ENCODE data around the gene RPL3. TPM values are rescaled to one million over a fixed set of nuclear protein-coding genes. Genes with fewer than 3 reads are reported as not detected.

RPL3 gene
- total and polyA plus RNA-seq, 2 of the 4 experiments (the other 2 are of a cell fraction) = 2,871 to 3,312 TPM

DNA sequence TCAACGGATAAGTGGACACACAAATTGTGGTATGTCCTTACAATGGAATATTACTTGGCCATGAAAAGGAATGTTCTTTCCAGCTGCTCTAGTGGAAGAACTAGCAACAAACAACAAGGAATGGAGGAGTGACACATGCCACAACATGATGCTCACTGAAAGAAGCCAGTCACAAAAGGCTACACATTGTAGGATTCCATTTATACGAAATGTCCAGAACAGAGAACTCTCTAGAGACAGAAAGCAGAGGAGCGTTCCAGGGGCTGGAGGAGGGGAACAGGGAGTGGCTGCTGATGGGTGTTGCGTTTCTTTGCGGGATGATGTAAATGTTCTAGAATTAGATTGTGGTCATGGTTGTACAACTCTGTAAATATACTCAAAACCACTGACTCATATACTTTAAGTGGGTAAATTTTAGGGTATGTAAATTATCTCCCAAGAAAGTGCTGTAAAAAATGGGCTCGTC lies 42.2 kb downstream of the RPL3 start:
- no CpG with 5 or more reads among the region's 6 CpGs for WGBS, 2 experiments (ENCODE audit: extremely low coverage in 2 of 2, insufficient read length in 1 of 2)
- Histone ChIP-seq H4K91ac (ENCODE audit: insufficient read depth, low read depth, low read length) (peak overlapping the region; percentile 43; the same call in 1 of the 2 replicates), H4K20me1 (ENCODE audit: insufficient read depth, low read length) (peaks cover 8% of the 10 kb centered on the region), H4K5ac (ENCODE audit: low read depth, low read length) (no peak overlapping the region), H2BK15ac (ENCODE audit: low read depth, low read length) (peak overlapping the region; percentile 89; the same call in 1 of the 3 replicates), H2BK20ac (ENCODE audit: low read depth, low read length) (peak overlapping the region; percentile 93), H2BK5ac (ENCODE audit: low read depth, low read length, poor library complexity, severe bottlenecking) (peak overlapping the region; percentile 65), H2AK5ac (ENCODE audit: low read depth, low read length) (peak overlapping the region; percentile 95; the same call in 1 of the 2 replicates), H3K14ac (replicated peaks; ENCODE audit: low read depth, low read length) (peak overlapping the region; percentile 88), H4K8ac (ENCODE audit: low read depth in 2 of 2, low read length in 2 of 2) (peak overlapping the region; percentile 15 to 79; a peak in 2 of 4 replicates), H3K79me1 (ENCODE audit: low read depth in 1 of 2, low read length in 2 of 2) (peaks cover 0 to 9% of the 10 kb centered on the region in 2 experiments; a peak in 1 of 4 replicates), H3K4me3 (ENCODE audit: insufficient read depth, low read depth, low read length) (no peak overlapping the region), H3K18ac (ENCODE audit: low read depth, low read length) (peak overlapping the region; percentile 61; the same call in 1 of the 2 replicates), H3K36me3 (ENCODE audit: control insufficient read depth, insufficient read depth, low read length) (no peaks in the 10 kb centered on the region), H3K56ac (ENCODE audit: extremely low read depth, insufficient read depth, low read length) (peak overlapping the region; percentile 16; the same call in 1 of the 2 replicates), H3K23ac (ENCODE audit: low read depth, low read length) (peak overlapping the region; percentile 50; the same call in 1 of the 2 replicates), H3K27me3 (ENCODE audit: control insufficient read depth, insufficient read depth, low read length) (no peaks in the 10 kb centered on the region), H2BK120ac (ENCODE audit: low read depth, low read length) (peak overlapping the region; percentile 90), H2AFZ (replicated peaks; ENCODE audit: low read length, poor library complexity) (no peak overlapping the region), H3K27ac (ENCODE audit: insufficient read depth, low read length) (no peak overlapping the region), H3K9me3 (ENCODE audit: control insufficient read depth, insufficient read depth, low read length) (0 out of 2 replicates have a peak, but pooled peaks cover 2% of the 10 kb centered on the region), H3K9ac (ENCODE audit: low read depth, low read length) (no peak overlapping the region), H3K4me2 (ENCODE audit: low read depth, low read length) (no peak overlapping the region; the same call in 1 of the 2 replicates), H3K4me1 (ENCODE audit: control insufficient read depth, insufficient read depth, low read length) (peaks cover 10% of the 10 kb centered on the region), H3K4ac (ENCODE audit: low read depth, low read length) (peak overlapping the region; percentile 82), H3K9me1 (ENCODE audit: insufficient read depth, low read length) (peaks cover 16% of the 10 kb centered on the region), H2AK9ac (replicated peaks; ENCODE audit: low read depth, low read length, poor library complexity) (peak overlapping the region; percentile 17)
- intact Hi-C loops (cut with micrococcal nuclease) (no loop called here), dilution Hi-C loops (cut with HindIII; ENCODE audit: low sequenced_read_pairs, unreplicated experiment) (no loop called here), in situ Hi-C loops (cut with MboI; ENCODE audit: low sequenced_read_pairs) (no loop called here)
- POLR2A ChIA-PET (ENCODE audit: unreplicated experiment) = no interaction called here
- CTCF ChIA-PET = interaction anchor here (1.0 kb wide), 1 partner anchor 8 kb away, joined by 3 read pairs; no protein-coding TSS in a partner anchor
- peak; percentile 92 for DNase-seq
- ATAC-seq (ENCODE audit: low read depth) = peak; percentile 89
- BruUV-seq (replicated peaks) = no TSS peak
- TF ChIP-seq, protein P1, sequence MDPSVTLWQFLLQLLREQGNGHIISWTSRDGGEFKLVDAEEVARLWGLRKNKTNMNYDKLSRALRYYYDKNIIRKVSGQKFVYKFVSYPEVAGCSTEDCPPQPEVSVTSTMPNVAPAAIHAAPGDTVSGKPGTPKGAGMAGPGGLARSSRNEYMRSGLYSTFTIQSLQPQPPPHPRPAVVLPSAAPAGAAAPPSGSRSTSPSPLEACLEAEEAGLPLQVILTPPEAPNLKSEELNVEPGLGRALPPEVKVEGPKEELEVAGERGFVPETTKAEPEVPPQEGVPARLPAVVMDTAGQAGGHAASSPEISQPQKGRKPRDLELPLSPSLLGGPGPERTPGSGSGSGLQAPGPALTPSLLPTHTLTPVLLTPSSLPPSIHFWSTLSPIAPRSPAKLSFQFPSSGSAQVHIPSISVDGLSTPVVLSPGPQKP (IDR thresholded peaks at IDR 0.05; ENCODE audit: borderline replicate concordance, low read depth, low read length) = no peak
- TF ChIP-seq FOS (IDR thresholded peaks at IDR 0.05; ENCODE audit: low read depth, low read length) (peak; percentile 57; the same call in 1 of the 2 replicates), CEBPB (IDR thresholded peaks at IDR 0.05; ENCODE audit: low read depth, low read length) (peak; percentile 80), CHD1 (IDR thresholded peaks at IDR 0.05; ENCODE audit: low read depth, low read length) (no peak), RCOR1 (IDR thresholded peaks at IDR 0.05; ENCODE audit: insufficient replicate concordance, low read length) (peak; percentile 80), MAZ (IDR thresholded peaks at IDR 0.05; ENCODE audit: borderline replicate concordance, low read depth, low read length) (no peak), MAFK (IDR thresholded peaks at IDR 0.05; ENCODE audit: low read depth, low read length) (0 out of 2 replicates have a peak, but pooled peaks have one; percentile 1)

All from IMR-90 (cell line).